Esophagus muscularis mucosa (tissue), 4 donors: ENCODE data around the gene AKAP13. TPM values are rescaled to one million over a fixed set of nuclear protein-coding genes. Genes with fewer than 3 reads are reported as not detected.
A peak's percentile ranks its signal among the peaks of the same experiment; 100 is the strongest.
"Not testable (repeated sequence)": the region's sequence is repeated elsewhere in the genome, so short reads cannot be mapped to it uniquely, and the experiment has no call there.

Experiments
- DNase-seq: peaks from one replicate; pipeline ENCODE4 v3.0.0-alpha.2; 2017; ENCODE audit errors: extremely low spot score
- H3K27ac ChIP-seq, 4 donors: fragments of 200-600 bp; sonication (generic); replicated peaks in 1 of 4; 1 replicate in 3 of 4; 2 replicates in 1 of 4; pipeline ENCODE4 v1.5.1; 2016 to 2019; ENCODE audit warnings: mild to moderate bottlenecking in 1 of 4
- H3K27me3 ChIP-seq, 4 donors: fragments of 200-600 bp; sonication (generic); one replicate each; pipeline versions ENCODE4 v1.5.1 to v1.6.0; 2016 to 2019
- H3K36me3 ChIP-seq, 4 donors: fragments of 200-600 bp; sonication (generic); one replicate each; pipeline ENCODE4 v1.5.1; 2016 to 2019
- H3K4me1 ChIP-seq, 4 donors: fragments of 200-600 bp; sonication (generic); one replicate each; pipeline ENCODE4 v1.5.1; 2016 to 2019
- H3K4me3 ChIP-seq, 4 donors: fragments of 200-600 bp; sonication (generic); 1 replicate in 2 of 4; 2 replicates in 2 of 4; pipeline ENCODE4 v1.5.1; 2016 to 2019; ENCODE audit warnings: mild to moderate bottlenecking in 4 of 4, moderate library complexity in 1 of 4
- H3K9me3 ChIP-seq, 4 donors: fragments of 200-600 bp; sonication (generic); 1 replicate in 3 of 4; 2 replicates in 1 of 4; pipeline ENCODE4 v1.5.1; 2016 to 2019
- CTCF ChIP-seq, 3 experiments: fragments of 200-600 bp in 2 of 3; fragments of 450-650 bp in 1 of 3; sonication (generic) in 2 of 3; IDR thresholded peaks; one replicate each; pipeline ENCODE4 v1.5.1; 2017 to 2019; ENCODE audit warnings: antibody characterized with exemption in 3 of 3, mild to moderate bottlenecking in 2 of 3, moderate library complexity in 1 of 3
- POLR2A ChIP-seq: fragments of 450-650 bp; IDR thresholded peaks from one replicate; pipeline ENCODE4 v1.6.1; 2017; ENCODE audit warnings: antibody characterized with exemption, moderate library complexity, mild to moderate bottlenecking, low read depth
- POLR2AphosphoS5 ChIP-seq, 2 donors: sonication (generic); formaldehyde crosslinking; IDR thresholded peaks; one replicate each; pipeline ENCODE4 v1.6.1; 2017; ENCODE audit warnings: antibody characterized with exemption in 2 of 2
- WGBS: methylation state at CpG from one replicate; pipeline ENCODE4 v1.1.5; 2018; 5-methylcytosine and 5-hydroxymethylcytosine counted together
- intact Hi-C: fragments of 100-400 bp; cut with DNase I; formaldehyde crosslinking; loops from one replicate; pipeline ENCODE4 v1.15.1; 2023
- total RNA-seq, 4 donors: library from RNA; depleted of rRNA; stranded (reverse); fragments of >200 nt; gene quantifications; one replicate each; pipeline versions ENCODE4 v1.1.0 to v1.2.1, GENCODE V29; 2016

The AKAP13 gene
- total RNA-seq, 4 donors from 2014 or later = 232 to 323 (median 284) TPM

- Histone ChIP-seq H3K9me3 (no peaks in the 10 kb centered on the region), H3K4me1 (peaks cover 66 to 98% (median 94%) of the 10 kb centered on the region in 4 donors), H3K36me3 (no peaks in the 10 kb centered on the region), H3K27me3 (no peaks in the 10 kb centered on the region), H3K4me3 (no peak overlapping the region), H3K27ac (peak overlapping the region in 1 of 4 donors; percentile 15)
- intact Hi-C loops = no loop called here
- 39% methylated on average over 4 of the region's 4 CpGs for WGBS
- no peak for DNase-seq
- TF ChIP-seq POLR2AphosphoS5 (IDR thresholded peaks at IDR 0.05) (no peak), POLR2A (no peak)
Measured at GRCh38 chr15:85479071-85479647, 98.8 kb downstream of the AKAP13 start.

GRCh38 chr15:85480923-85481322 is 100.5 kb downstream of the AKAP13 start:
- H3K4me1 ChIP-seq = peaks cover 52 to 97% (median 93%) of the 10 kb centered on the region in 4 donors
- intact Hi-C loops = loop anchor here (10.0 kb wide), 3 partner anchors 104 to 244 kb away; no protein-coding TSS in a partner anchor
- H3K27ac ChIP-seq = peak overlapping the region in 2 of 4 donors; percentile 20 to 76
- H3K9me3 ChIP-seq = no peaks in the 10 kb centered on the region
- no peaks in the 10 kb centered on the region for H3K36me3 ChIP-seq
- no peak overlapping the region for H3K4me3 ChIP-seq
- no peaks in the 10 kb centered on the region for H3K27me3 ChIP-seq
- 74% methylated on average over 6 of the region's 6 CpGs for WGBS
- DNase-seq = no peak
- TF ChIP-seq POLR2AphosphoS5 (IDR thresholded peaks at IDR 0.05) (no peak), POLR2A (no peak), CTCF (IDR thresholded peaks at IDR 0.05) (no peak)

GRCh38 chr15:85481543-85481942 is 101.1 kb downstream of the AKAP13 start:
- not testable (repeated sequence) for H3K27me3 ChIP-seq, H3K4me3 ChIP-seq, DNase-seq, H3K9me3 ChIP-seq, H3K36me3 ChIP-seq
- Histone ChIP-seq H3K4me1 (peaks cover 51 to 96% (median 91%) of the 10 kb centered on the region in 4 donors), H3K27ac (peak overlapping the region; percentile 68 to 76 (median 72))
- intact Hi-C loops = loop anchor here (10.0 kb wide), 3 partner anchors 103 to 243 kb away; no protein-coding TSS in a partner anchor

GRCh38 chr15:85482894-85483293 is 102.5 kb downstream of the AKAP13 start:
- Histone ChIP-seq H3K27me3 (no peaks in the 10 kb centered on the region), H3K4me1 (peaks cover 38 to 96% (median 87%) of the 10 kb centered on the region in 4 donors), H3K27ac (peak overlapping the region; percentile 68 to 76 (median 72)), H3K36me3 (peaks cover 0 to 4% (median 0%) of the 10 kb centered on the region in 4 donors), H3K9me3 (no peaks in the 10 kb centered on the region), H3K4me3 (no peak overlapping the region)
- intact Hi-C loops = loop anchor here (10.0 kb wide), 3 partner anchors 102 to 242 kb away; no protein-coding TSS in a partner anchor
- TF ChIP-seq POLR2A (no peak), CTCF (IDR thresholded peaks at IDR 0.05) (no peak), POLR2AphosphoS5 (IDR thresholded peaks at IDR 0.05) (peak in 1 of 2 donors; percentile 43)
- no peak for DNase-seq
- WGBS = 17% methylated on average over 6 of the region's 6 CpGs

- H3K9me3 ChIP-seq, H3K36me3 ChIP-seq, H3K27me3 ChIP-seq, DNase-seq, H3K4me3 ChIP-seq: not testable (repeated sequence)
- intact Hi-C loops = loop anchor here (10.0 kb wide), 3 partner anchors 101 to 241 kb away; no protein-coding TSS in a partner anchor
- 97% methylated on average over 1 of the region's 1 CpG for WGBS
- H3K4me1 ChIP-seq = peaks cover 38 to 96% (median 87%) of the 10 kb centered on the region in 4 donors
- H3K27ac ChIP-seq = peak overlapping the region; percentile 63 to 70 (median 69)
Measured at GRCh38 chr15:85483955-85484354, 103.6 kb downstream of the AKAP13 start.

- Histone ChIP-seq H3K27ac (peak overlapping the region; percentile 63 to 70 (median 69)), H3K4me1 (peaks cover 33 to 99% (median 87%) of the 10 kb centered on the region in 4 donors)
- not testable (repeated sequence) for DNase-seq, H3K9me3 ChIP-seq, H3K4me3 ChIP-seq, H3K36me3 ChIP-seq, H3K27me3 ChIP-seq
- intact Hi-C loops = loop anchor here (10.0 kb wide), 3 partner anchors 100 to 240 kb away; no protein-coding TSS in a partner anchor
Measured at GRCh38 chr15:85484923-85485322, 104.5 kb downstream of the AKAP13 start.
